BLaER1 treated with 17β-estradiol and CSF1 and Interleukin-3, amounts not matched to agents 10 nM and 100 nM (cell line): ENCODE measurements around the gene GPA33.

Experiments
- H3K27ac ChIP-seq, 11 experiments: shearing (Covaris generic); formaldehyde crosslinking; 2 replicates each; pipeline ENCODE4 v1.8.1; 2022
- H3K27me3 ChIP-seq, 11 experiments: shearing (Covaris generic); formaldehyde crosslinking; 2 replicates each; pipeline ENCODE4 v1.8.1; 2022
- H3K36me3 ChIP-seq, 11 experiments: shearing (Covaris generic); formaldehyde crosslinking; 2 replicates each; pipeline ENCODE4 v1.8.1; 2022
- H3K4me1 ChIP-seq, 10 experiments: shearing (Covaris generic); formaldehyde crosslinking; 2 replicates each; pipeline ENCODE4 v1.8.1; 2022
- H3K4me2 ChIP-seq, 11 experiments: shearing (Covaris generic); formaldehyde crosslinking; 2 replicates each; pipeline ENCODE4 v1.8.1; 2022
- H3K4me3 ChIP-seq, 10 experiments: shearing (Covaris generic); formaldehyde crosslinking; 2 replicates each; pipeline ENCODE4 v1.8.1; 2022
- H3K9ac ChIP-seq, 11 experiments: shearing (Covaris generic); formaldehyde crosslinking; 2 replicates each; pipeline ENCODE4 v1.8.1; 2022
- H3K9me3 ChIP-seq, 11 experiments: shearing (Covaris generic); formaldehyde crosslinking; replicated peaks in 1 of 11; 2 replicates each; pipeline ENCODE4 v1.8.1; 2022
- H4K20me1 ChIP-seq, 11 experiments: shearing (Covaris generic); formaldehyde crosslinking; 2 replicates each; pipeline ENCODE4 v1.8.1; 2022
- Cebpa-rat ChIP-seq, 11 experiments: shearing (Covaris generic); IDR thresholded peaks; 2 replicates each; pipeline ENCODE4 v1.8.1; 2022

Gene GPA33

DNA sequence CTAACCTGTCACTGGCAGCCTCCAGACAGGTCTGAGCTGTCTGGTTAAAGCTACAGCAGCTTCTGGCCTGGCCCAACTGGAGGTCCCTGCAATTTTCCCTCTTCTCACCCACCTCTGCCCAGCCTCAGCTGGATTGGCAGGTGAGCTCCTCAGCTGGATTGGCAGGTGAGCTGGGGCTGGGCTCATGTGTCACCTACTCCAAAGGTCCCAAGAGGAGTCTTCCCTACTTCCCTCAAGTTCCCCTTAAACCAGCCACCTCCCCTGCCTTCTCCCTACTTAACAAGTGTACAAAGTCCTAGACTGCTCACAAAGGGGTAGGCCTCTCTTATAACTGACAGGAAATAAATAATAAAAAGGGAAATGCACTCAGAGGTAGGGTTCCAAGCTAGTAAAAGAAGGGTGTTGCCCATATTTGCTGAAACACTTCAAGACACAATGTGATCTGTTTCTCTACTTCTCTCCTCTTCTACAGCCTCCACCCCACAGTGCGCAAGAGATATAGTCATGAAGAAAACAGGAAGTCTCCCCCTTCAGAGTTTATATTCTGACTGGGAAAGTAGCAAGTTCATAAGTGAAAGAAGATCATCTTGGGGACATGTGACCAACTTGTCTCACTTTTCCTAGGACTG is at the start of gene GPA33:
TSS of gene GPA33 (minus strand) at position 64 of the 629 bp plus-strand sequence. CDS start 90 bp downstream, outside the sequence.
- peak within 1 kb of the TSS in 8 of 11 experiments; percentile 7 to 75 (median 39); a peak in 13 of 22 replicates for H3K4me2 ChIP-seq
- H3K27ac ChIP-seq: peak within 1 kb of the TSS in 3 of 11 experiments; percentile 45 to 53 (median 46); a peak in 5 of 22 replicates
- no peaks in the 10 kb centered on the region for H3K27me3 ChIP-seq
- no peak within 1 kb of the TSS for H3K4me3 ChIP-seq
- TF ChIP-seq Cebpa-rat (IDR thresholded peaks at IDR 0.05): no peak
- peaks cover 22 to 37% (median 33%) of the 10 kb centered on the region in 10 experiments for H3K4me1 ChIP-seq
- H3K36me3 ChIP-seq: no peaks in the 10 kb centered on the region
- H4K20me1 ChIP-seq: no peaks in the 10 kb centered on the region
- H3K9me3 ChIP-seq: no peaks in the 10 kb centered on the region
- H3K9ac ChIP-seq: no peak within 1 kb of the TSS

GRCh38 chr1:167138703-167139102 is 48.5 kb upstream of the GPA33 start:
- Histone ChIP-seq H3K27ac (no peak overlapping the region), H3K4me2 (no peak overlapping the region), H3K9me3 (peaks cover under 1 to 13% (median 9%) of the 10 kb centered on the region in 11 experiments; a peak in 16 of 22 replicates), H3K27me3 (no peaks in the 10 kb centered on the region), H3K9ac (no peak overlapping the region), H3K4me3 (no peak overlapping the region), H4K20me1 (no peaks in the 10 kb centered on the region), H3K36me3 (no peaks in the 10 kb centered on the region), H3K4me1 (peaks cover 0 to 18% (median 16%) of the 10 kb centered on the region in 10 experiments; a peak in 16 of 20 replicates)
- no peak for TF ChIP-seq Cebpa-rat (IDR thresholded peaks at IDR 0.05)

GRCh38 chr1:167137793-167138510 is 47.8 kb upstream of the GPA33 start:
- H3K27me3 ChIP-seq: no peaks in the 10 kb centered on the region
- H3K4me3 ChIP-seq: no peak overlapping the region
- H3K4me1 ChIP-seq: peaks cover 0 to 18% (median 16%) of the 10 kb centered on the region in 10 experiments; a peak in 16 of 20 replicates
- no peak overlapping the region for H3K27ac ChIP-seq
- no peak overlapping the region for H3K9ac ChIP-seq
- no peaks in the 10 kb centered on the region for H3K36me3 ChIP-seq
- no peak for TF ChIP-seq Cebpa-rat (IDR thresholded peaks at IDR 0.05)
- H3K9me3 ChIP-seq: peaks cover 0 to 6% (median 4%) of the 10 kb centered on the region in 11 experiments; a peak in 9 of 22 replicates
- no peaks in the 10 kb centered on the region for H4K20me1 ChIP-seq
- H3K4me2 ChIP-seq: peak overlapping the region in 7 of 11 experiments; percentile 18 to 60 (median 44); a peak in 12 of 22 replicates

DNA sequence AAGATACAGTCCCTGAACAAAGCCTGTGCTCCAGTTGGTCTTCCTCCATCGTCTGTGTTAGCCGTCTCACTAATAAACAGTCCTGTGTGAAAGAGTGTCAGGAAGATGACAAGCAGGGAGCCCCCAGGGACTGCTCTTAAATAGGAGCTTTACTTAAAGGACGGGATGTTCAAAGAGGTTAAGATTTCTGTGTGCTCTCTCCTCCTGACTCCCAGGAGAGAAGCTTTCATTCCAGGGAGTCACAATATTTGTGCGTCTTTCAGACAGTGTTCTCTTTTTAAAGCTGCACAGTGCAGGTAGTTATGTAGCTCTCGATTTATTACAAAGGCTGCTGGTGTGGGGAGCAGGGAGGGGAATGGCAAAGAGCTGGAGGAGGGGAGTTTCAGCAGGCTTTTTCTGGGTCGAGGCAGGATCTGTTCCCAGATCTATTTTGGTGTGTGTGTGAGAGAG is 47.2 kb upstream of the GPA33 start:
- no peak overlapping the region for H3K9ac ChIP-seq
- H3K4me1 ChIP-seq: peaks cover 0 to 18% (median 16%) of the 10 kb centered on the region in 10 experiments; a peak in 16 of 20 replicates
- H3K36me3 ChIP-seq: no peaks in the 10 kb centered on the region
- H3K27me3 ChIP-seq: no peaks in the 10 kb centered on the region
- 0 out of 22 replicates have a peak, but pooled peaks cover 0 to under 1% (median 0%) of the 10 kb centered on the region in 11 experiments for H3K9me3 ChIP-seq
- H3K4me2 ChIP-seq: peak overlapping the region in 8 of 11 experiments; percentile 18 to 60 (median 44); a peak in 16 of 22 replicates
- TF ChIP-seq Cebpa-rat (IDR thresholded peaks at IDR 0.05): no peak
- H3K27ac ChIP-seq: no peak overlapping the region
- no peak overlapping the region for H3K4me3 ChIP-seq
- H4K20me1 ChIP-seq: no peaks in the 10 kb centered on the region

GRCh38 chr1:167136806-167137205 is 46.6 kb upstream of the GPA33 start:
- no peak for TF ChIP-seq Cebpa-rat (IDR thresholded peaks at IDR 0.05)
- H3K27ac ChIP-seq: no peak overlapping the region
- no peaks in the 10 kb centered on the region for H3K9me3 ChIP-seq
- peaks cover 0 to 18% (median 16%) of the 10 kb centered on the region in 10 experiments; a peak in 16 of 20 replicates for H3K4me1 ChIP-seq
- no peak overlapping the region for H3K9ac ChIP-seq
- H3K4me2 ChIP-seq: peak overlapping the region in 8 of 11 experiments; percentile 18 to 60 (median 44); a peak in 15 of 22 replicates
- no peaks in the 10 kb centered on the region for H3K36me3 ChIP-seq
- H4K20me1 ChIP-seq: no peaks in the 10 kb centered on the region
- no peak overlapping the region for H3K4me3 ChIP-seq
- no peaks in the 10 kb centered on the region for H3K27me3 ChIP-seq

DNA sequence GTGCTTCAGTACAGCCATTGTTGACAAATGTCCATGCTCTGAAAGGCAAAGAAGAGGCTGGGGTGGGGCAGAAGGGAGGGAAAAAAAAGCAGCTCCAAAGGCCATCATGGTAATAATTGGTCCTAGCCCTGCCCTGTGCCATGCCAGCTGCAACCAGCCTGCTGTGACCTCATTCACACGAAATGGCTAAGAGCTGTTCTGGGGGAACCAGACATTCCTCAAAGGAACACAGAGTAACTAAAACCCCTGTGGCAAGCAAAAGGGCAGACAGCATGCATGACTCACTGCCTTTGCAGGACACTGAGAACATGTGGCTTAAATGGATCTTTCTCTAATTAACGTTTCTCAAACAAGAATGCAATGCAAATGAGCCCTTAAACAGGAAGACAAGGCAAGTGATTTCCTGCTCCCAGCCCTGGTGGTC is 46.0 kb upstream of the GPA33 start:
- Histone ChIP-seq H3K4me3 (no peak overlapping the region), H3K4me2 (peak overlapping the region in 8 of 11 experiments; percentile 6 to 60 (median 44); a peak in 13 of 22 replicates), H3K27me3 (no peaks in the 10 kb centered on the region), H3K36me3 (no peaks in the 10 kb centered on the region), H4K20me1 (no peaks in the 10 kb centered on the region), H3K4me1 (peaks cover 0 to 21% (median 16%) of the 10 kb centered on the region in 10 experiments; a peak in 16 of 20 replicates), H3K9me3 (no peaks in the 10 kb centered on the region), H3K27ac (no peak overlapping the region), H3K9ac (no peak overlapping the region)
- no peak for TF ChIP-seq Cebpa-rat (IDR thresholded peaks at IDR 0.05)

DNA sequence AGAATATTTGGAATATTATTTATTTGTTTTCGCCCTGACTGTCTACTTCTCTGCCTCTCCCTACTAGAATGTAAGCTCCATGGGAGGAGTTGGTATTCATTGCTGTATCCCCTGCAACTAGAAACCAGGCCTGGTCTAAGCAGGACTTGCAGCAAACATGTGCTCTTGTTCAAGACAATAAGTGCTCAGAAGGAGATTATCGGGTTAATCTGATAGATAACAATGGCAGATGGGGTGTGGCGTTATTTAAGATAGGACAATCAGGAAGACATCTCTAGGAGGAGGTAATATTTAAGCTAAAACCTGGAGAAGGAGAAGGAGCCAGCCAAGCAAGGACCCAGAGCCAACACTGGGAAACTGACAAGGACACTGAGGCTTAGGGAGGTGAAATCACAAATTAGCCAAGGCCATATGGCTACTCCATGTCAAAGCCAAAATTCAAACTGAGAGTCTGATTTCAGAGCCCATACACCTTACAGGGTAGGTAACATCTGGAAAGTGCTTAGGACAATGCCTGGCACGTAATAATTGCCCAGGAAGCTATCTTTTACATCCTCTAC is 45.2 kb upstream of the GPA33 start:
- Histone ChIP-seq H3K4me2 (no peak overlapping the region), H3K36me3 (no peaks in the 10 kb centered on the region), H3K9me3 (no peaks in the 10 kb centered on the region), H3K4me1 (peaks cover 0 to 27% (median 16%) of the 10 kb centered on the region in 10 experiments; a peak in 16 of 20 replicates), H3K4me3 (no peak overlapping the region), H4K20me1 (no peaks in the 10 kb centered on the region), H3K27ac (no peak overlapping the region), H3K27me3 (no peaks in the 10 kb centered on the region), H3K9ac (no peak overlapping the region)
- TF ChIP-seq Cebpa-rat (IDR thresholded peaks at IDR 0.05): no peak

DNA sequence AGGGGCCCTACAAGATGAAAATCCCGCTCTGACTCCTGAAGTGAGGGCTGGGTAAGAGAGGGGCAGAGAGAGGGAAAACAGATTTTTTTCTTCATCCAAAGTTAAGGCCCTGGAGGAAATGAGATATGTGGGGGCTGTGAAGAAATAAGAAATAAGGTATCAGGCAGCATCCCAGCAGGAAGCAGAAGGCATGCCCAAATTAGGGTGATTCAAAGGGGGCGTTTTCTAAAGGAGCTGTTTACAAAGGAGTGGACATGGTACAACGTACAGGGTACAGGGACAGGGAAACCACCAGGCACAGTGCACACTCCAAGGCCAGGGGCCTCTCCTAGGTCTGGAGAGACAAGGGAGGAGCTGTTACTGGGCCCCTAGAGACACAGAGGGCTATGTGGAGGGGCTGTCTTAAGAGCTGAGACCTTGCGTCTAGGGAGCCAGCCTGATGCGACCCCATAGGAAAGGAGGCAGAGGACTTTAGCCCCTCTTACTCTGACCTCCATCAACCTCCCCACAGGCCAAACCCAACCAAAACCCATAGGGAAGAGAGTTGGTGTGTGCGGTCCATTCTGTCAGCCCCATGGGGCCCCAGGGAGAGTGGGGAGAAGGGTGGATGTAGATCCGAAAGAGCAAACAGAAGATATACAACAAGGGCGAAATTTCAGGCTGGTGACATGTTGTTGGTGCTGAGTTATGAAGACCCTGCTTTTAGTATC is 42.3 kb upstream of the GPA33 start:
- H3K36me3 ChIP-seq: no peaks in the 10 kb centered on the region
- H3K4me2 ChIP-seq: no peak overlapping the region
- H3K4me3 ChIP-seq: no peak overlapping the region
- no peaks in the 10 kb centered on the region for H3K9me3 ChIP-seq
- TF ChIP-seq Cebpa-rat (IDR thresholded peaks at IDR 0.05): no peak
- H3K9ac ChIP-seq: no peak overlapping the region
- no peak overlapping the region for H3K27ac ChIP-seq
- H4K20me1 ChIP-seq: no peaks in the 10 kb centered on the region
- H3K4me1 ChIP-seq: peaks cover 0 to 25% (median 15%) of the 10 kb centered on the region in 10 experiments; a peak in 16 of 20 replicates
- H3K27me3 ChIP-seq: no peaks in the 10 kb centered on the region
